Aorta (tissue), 5 donors: ENCODE data around the gene SLC12A7. TPM values are rescaled to one million over a fixed set of nuclear protein-coding genes. Genes with fewer than 3 reads are reported as not detected.
A peak's percentile ranks its signal among the peaks of the same experiment; 100 is the strongest.
"Not testable (repeated sequence)": the region's sequence is repeated elsewhere in the genome, so short reads cannot be mapped to it uniquely, and the experiment has no call there.

Experiments used
- ATAC-seq: fragments of 200-7000 bp; cut with Tn5 transposase; one replicate; pipeline ENCODE4 v1.9.1; 2022; ENCODE audit warnings: moderate library complexity; ENCODE audit not compliant: low FRiP score
- DNase-seq, 2 donors: peaks; one replicate each; pipeline ENCODE4 v3.0.0-alpha.2; 2020
- H3K27ac ChIP-seq, 2 donors: one replicate each; pipeline ENCODE4 v1.5.1; 2013; ENCODE audit warnings: low read length in 2 of 2, mild to moderate bottlenecking in 2 of 2, moderate library complexity in 2 of 2, control low read depth in 1 of 2, inconsistent platforms in 1 of 2, low read depth in 1 of 2
- H3K27me3 ChIP-seq, 2 donors: one replicate each; pipeline ENCODE4 v1.6.1; 2013; ENCODE audit warnings: control low read depth in 1 of 2, low read length in 1 of 2, mild to moderate bottlenecking in 1 of 2, moderate library complexity in 1 of 2; ENCODE audit not compliant: insufficient read depth in 2 of 2, control insufficient read depth in 1 of 2
- H3K36me3 ChIP-seq, 2 donors: one replicate each; pipeline ENCODE4 v1.6.1; 2013; ENCODE audit warnings: control low read depth in 1 of 2, low read length in 1 of 2, mild to moderate bottlenecking in 1 of 2; ENCODE audit not compliant: insufficient read depth in 2 of 2, control insufficient read depth in 1 of 2
- H3K4me1 ChIP-seq, 2 donors: one replicate each; pipeline ENCODE4 v1.6.1; 2013; ENCODE audit warnings: low read length in 2 of 2, control low read depth in 1 of 2, mild to moderate bottlenecking in 1 of 2, moderate library complexity in 1 of 2; ENCODE audit not compliant: insufficient read depth in 2 of 2, control insufficient read depth in 1 of 2
- H3K4me3 ChIP-seq, 2 donors: one replicate each; pipeline ENCODE4 v1.5.1; 2013; ENCODE audit warnings: low read length in 2 of 2, control low read depth in 1 of 2, mild to moderate bottlenecking in 1 of 2
- H3K9me3 ChIP-seq: one replicate; pipeline ENCODE4 v1.6.1; 2013; ENCODE audit warnings: mild to moderate bottlenecking, low read length; ENCODE audit not compliant: control insufficient read depth
- WGBS, 2 donors: extraction: QIAGEN DNeasy Blood & Tissue Kit; methylation state at CpG; one replicate each; pipeline ENCODE4 v1.1.7; 2013; 5-methylcytosine and 5-hydroxymethylcytosine counted together
- intact Hi-C, 2 donors: fragments of 100-400 bp; cut with DNase I; formaldehyde crosslinking; loops; one replicate each; pipeline versions ENCODE4 v1.14.2 to v1.15.0; 2022
- long read RNA-seq, 2 donors: library from polyadenylated mRNA; unstranded; transcript quantifications; one replicate each; pipeline ENCODE4 v2.0.0, GENCODE V29; 2020 to 2021
- polyA plus RNA-seq, 2 donors: library from polyadenylated mRNA; stranded (reverse); fragments of 200-250 nt; gene quantifications; one replicate each; pipeline ENCODE4 v1.2.3, GENCODE V29; 2013
- total RNA-seq, 2 donors: library from RNA; stranded (reverse); fragmentation: NEBNext Ultra II Directional; extraction: Animal tissue kit (Norgen Biotek cat#: 25700); gene quantifications; one replicate each; pipeline ENCODE4 v1.2.1, GENCODE V29; 2021
- donor health status: healthy with polysubstance abuse.
- donor health status: Bipolar disorder and iron deficiency.
- donor health status: DM: no; HTN: no; CAD: no.
- donor health status: DM: no; HTN: no; CAD: no.
- donor health status: DM: yes; HTN: yes; CAD: no.

SLC12A7 gene
- total RNA-seq (10 to 100 TPM; 26.6 to 54.4 TPM), polyA plus RNA-seq (10 to 100 TPM in 1 of 2 donors, 1 to 10 TPM in 1; 4.5 to 12.1 TPM)
- long read RNA-seq, donor 1, partial matches to known transcripts = 35 of 35 reads
- long read RNA-seq, donor 1, other reads (novel, unspliced or antisense) = 0 of 35 reads
- long read RNA-seq, donor 2, full-length matches to known transcripts = 3 of 23 reads
- long read RNA-seq, donor 2, partial matches to known transcripts = 8 of 23 reads
- long read RNA-seq, donor 2, other reads (novel, unspliced or antisense) = 12 of 23 reads

DNA sequence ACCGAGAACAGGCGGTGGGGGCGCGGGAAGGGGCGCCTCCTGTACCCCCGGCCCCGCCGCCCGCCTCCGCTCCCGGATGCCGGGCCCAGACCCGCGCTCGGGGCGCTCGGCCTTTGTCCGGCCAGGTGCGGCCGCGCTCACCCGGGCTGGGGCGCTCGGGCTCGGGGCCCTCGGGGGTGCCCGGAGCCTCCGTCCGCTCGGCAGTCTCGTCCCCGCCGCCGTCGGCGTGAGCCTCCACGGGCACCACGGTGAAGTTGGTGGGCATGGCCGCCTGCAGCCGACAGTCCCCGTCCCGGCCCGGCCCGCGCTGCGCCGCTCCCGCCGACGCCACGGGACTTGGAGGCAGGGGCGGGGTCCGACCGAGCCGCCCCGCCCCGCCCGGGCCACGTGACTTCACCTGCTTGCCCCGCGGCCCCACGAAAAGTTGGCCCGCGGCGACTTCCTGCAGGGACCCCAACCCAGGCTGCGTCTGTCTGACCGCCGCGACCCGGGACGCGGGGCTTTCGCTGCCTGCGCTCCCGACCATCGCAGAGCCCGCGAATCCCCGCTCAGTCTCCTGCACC is at the start of gene SLC12A7:
TSS of gene SLC12A7 (minus strand) at position 337 of the 563 bp plus-strand sequence. CDS start at position 265, 72 bp downstream.
- H3K4me3 ChIP-seq = peak within 1 kb of the TSS; percentile 73 to 82
- DNase-seq = peak in 1 of 2 donors; percentile 85
- WGBS, 2 donors = 1% methylated on average over 28 to 79 of the region's 79 CpGs
- H3K27me3 ChIP-seq = no peaks in the 10 kb centered on the region
- peak; percentile 43 for ATAC-seq
- H3K9me3 ChIP-seq = no peaks in the 10 kb centered on the region
- H3K4me1 ChIP-seq = no peaks in the 10 kb centered on the region
- no peaks in the 10 kb centered on the region for H3K36me3 ChIP-seq
- H3K27ac ChIP-seq = no peak within 1 kb of the TSS
- intact Hi-C loops = no loop called here

DNA sequence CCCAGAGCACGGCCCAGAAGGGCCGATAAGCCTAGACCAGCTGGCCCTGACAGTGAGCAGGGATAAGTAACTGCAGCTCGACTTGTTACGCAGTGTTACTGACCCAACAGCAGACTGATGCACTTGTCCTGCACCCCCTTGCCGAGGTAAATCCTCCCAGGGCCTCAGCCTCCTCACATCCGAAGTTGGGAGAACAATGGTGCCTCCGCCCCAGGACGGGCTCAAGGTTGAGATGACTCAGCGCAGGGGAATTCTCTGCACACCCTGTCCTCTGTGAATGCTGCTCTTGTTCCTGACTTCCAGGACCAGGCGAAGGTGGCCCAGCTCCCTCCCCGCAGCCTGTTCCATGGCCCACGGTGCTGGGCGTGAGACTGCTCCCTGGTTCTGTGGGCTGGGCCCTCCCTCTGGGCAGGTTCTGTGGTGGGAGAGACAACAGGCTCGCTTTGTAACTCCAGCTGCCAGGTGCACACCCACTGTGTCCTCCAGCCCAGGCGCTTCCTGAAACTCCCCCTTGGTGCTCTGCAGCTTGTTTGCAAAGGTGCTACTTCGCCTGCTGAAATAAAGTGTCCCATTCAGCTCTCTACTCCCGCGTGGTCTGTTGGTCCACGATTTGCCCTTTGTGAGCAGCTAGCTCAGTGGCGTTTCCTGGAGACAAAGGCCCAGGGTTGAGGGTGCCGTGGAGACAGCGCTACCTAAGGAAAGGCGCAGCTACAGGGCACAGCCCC is 49.4 kb upstream of the SLC12A7 start:
- Histone ChIP-seq H3K4me3 (no peak overlapping the region), H3K27ac (no peak overlapping the region), H3K9me3 (peaks cover 4% of the 10 kb centered on the region), H3K4me1 (no peaks in the 10 kb centered on the region), H3K27me3 (no peaks in the 10 kb centered on the region), H3K36me3 (no peaks in the 10 kb centered on the region)
- intact Hi-C loops = no loop called here
- 83 to 87% methylated on average over 23 of the region's 23 CpGs for WGBS, 2 donors
- ATAC-seq (no peak), DNase-seq (peak in 1 of 2 donors; percentile 65)

- peak in 1 of 2 donors; percentile 47 for DNase-seq
- Histone ChIP-seq H3K4me1 (no peaks in the 10 kb centered on the region), H3K9me3 (peaks cover 4% of the 10 kb centered on the region), H3K27me3 (no peaks in the 10 kb centered on the region), H3K27ac (no peak overlapping the region), H3K36me3 (no peaks in the 10 kb centered on the region), H3K4me3 (no peak overlapping the region)
- intact Hi-C loops = no loop called here
- no peak for ATAC-seq
- 52 to 53% methylated on average over 4 of the region's 4 CpGs for WGBS, 2 donors
Observed at GRCh38 chr5:1159774-1160406, 48.0 kb upstream of the SLC12A7 start.

- DNase-seq = no peak
- H3K9me3 ChIP-seq = peaks cover 4% of the 10 kb centered on the region
- H3K36me3 ChIP-seq = no peaks in the 10 kb centered on the region
- whole genome bisulfite sequencing, 2 donors = 66 to 71% methylated on average over 11 of the region's 11 CpGs
- intact Hi-C loops = no loop called here
- H3K27ac ChIP-seq = no peak overlapping the region
- H3K27me3 ChIP-seq = no peaks in the 10 kb centered on the region
- H3K4me3 ChIP-seq = no peak overlapping the region
- H3K4me1 ChIP-seq = no peaks in the 10 kb centered on the region
- no peak for ATAC-seq
Observed at GRCh38 chr5:1159341-1159675, 47.4 kb upstream of the SLC12A7 start.

DNA sequence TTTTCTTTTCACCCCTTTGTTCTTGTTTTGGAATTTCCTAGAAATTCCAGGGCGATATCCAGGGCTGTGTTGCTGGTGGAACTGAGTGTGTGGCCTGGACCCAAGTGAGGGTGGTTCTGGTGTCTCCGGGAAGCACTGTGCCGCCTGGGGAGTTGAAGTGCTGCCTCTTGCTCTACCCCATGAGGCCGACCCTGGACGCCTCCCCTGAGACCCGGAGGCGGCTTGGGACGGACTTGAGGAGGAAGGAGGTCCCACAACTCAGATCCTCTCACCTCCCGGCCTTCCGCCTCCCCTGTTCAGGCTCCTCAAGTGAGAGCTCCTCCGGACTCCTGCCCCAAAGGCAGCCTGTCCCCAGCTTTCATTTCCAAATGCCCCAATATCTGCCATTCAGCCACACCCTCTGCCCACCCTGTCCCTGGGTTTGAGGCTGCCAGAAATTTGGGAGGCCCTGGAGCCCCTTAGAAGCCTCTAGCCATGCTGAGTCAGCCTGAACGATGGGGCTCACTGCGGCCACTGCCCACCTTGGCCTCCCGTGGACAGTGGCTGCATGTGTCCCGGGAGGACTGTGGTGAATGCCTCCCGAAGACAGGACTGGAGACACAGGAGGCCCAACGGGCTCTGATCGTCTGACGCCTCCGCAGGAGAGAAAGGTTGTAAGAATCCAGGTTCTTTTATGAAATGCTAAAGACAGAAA is 46.9 kb upstream of the SLC12A7 start:
- no peak overlapping the region for H3K4me3 ChIP-seq
- no peak overlapping the region for H3K27ac ChIP-seq
- 58 to 63% methylated on average over 20 of the region's 20 CpGs for WGBS, 2 donors
- no peaks in the 10 kb centered on the region for H3K36me3 ChIP-seq
- H3K27me3 ChIP-seq = no peaks in the 10 kb centered on the region
- H3K4me1 ChIP-seq = no peaks in the 10 kb centered on the region
- H3K9me3 ChIP-seq = peaks cover 4% of the 10 kb centered on the region
- intact Hi-C loops = no loop called here
- peak in 1 of 2 donors; percentile 59 for DNase-seq
- ATAC-seq = no peak

DNA sequence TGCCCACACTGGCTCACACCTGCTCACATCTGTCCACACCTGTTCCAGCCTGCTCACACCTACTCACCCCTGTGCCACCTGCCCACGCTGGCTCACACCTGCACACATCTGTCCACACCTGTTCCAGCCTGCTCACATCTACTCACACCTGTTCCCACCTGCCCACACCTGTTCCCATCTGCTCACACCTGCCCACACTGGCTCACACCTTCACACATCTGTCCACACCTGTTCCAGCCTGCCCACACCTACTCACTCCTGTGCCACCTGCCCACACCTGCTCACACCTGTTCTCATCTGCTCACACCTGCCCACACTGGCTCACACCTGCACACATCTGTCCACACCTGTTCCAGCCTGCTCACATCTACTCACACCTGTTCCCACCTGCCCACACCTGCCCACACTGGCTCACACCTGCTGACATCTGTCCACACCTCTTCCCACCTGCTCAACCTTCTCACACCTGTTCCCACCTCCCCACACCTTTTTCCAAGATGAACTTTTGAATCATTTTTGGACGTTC is 45.7 kb upstream of the SLC12A7 start:
- H3K9me3 ChIP-seq, intact Hi-C loops, ATAC-seq, H3K27me3 ChIP-seq, H3K4me1 ChIP-seq, H3K36me3 ChIP-seq, H3K27ac ChIP-seq, DNase-seq, H3K4me3 ChIP-seq: not testable (repeated sequence)
- WGBS, 2 donors = 65 to 69% methylated on average over 2 of the region's 2 CpGs

- H3K9me3 ChIP-seq = peaks cover 4% of the 10 kb centered on the region
- no peaks in the 10 kb centered on the region for H3K4me1 ChIP-seq
- no peaks in the 10 kb centered on the region for H3K27me3 ChIP-seq
- H3K27ac ChIP-seq = no peak overlapping the region
- no peak overlapping the region for H3K4me3 ChIP-seq
- DNase-seq = peak in 1 of 2 donors; percentile 55
- 91 to 95% methylated on average over 11 of the region's 11 CpGs for WGBS, 2 donors
- no peaks in the 10 kb centered on the region for H3K36me3 ChIP-seq
- intact Hi-C loops = no loop called here
- no peak for ATAC-seq
Observed at GRCh38 chr5:1156754-1157460, 45.0 kb upstream of the SLC12A7 start.
